GM12864 (cell line): ENCODE data around the gene RMDN2.

ENCODE experiments used
- DNase-seq: peaks from one replicate; pipeline ENCODE4 v3.0.0-alpha.2; 2011; ENCODE audit warnings: low read depth
- H3K4me3 ChIP-seq: 2 replicates; pipeline ENCODE4 v1.5.1; 2011; ENCODE audit warnings: mild to moderate bottlenecking, low read depth, low read length, control low read depth
- TF ChIP-seq, protein P1 (sequence below): IDR thresholded peaks from 2 replicates; pipeline ENCODE4 v1.5.1; 2011; ENCODE audit warnings: low read depth, mild to moderate bottlenecking, moderate library complexity, low read length, control low read depth, inconsistent platforms; ENCODE audit errors: missing control alignments

The RMDN2 gene

DNA sequence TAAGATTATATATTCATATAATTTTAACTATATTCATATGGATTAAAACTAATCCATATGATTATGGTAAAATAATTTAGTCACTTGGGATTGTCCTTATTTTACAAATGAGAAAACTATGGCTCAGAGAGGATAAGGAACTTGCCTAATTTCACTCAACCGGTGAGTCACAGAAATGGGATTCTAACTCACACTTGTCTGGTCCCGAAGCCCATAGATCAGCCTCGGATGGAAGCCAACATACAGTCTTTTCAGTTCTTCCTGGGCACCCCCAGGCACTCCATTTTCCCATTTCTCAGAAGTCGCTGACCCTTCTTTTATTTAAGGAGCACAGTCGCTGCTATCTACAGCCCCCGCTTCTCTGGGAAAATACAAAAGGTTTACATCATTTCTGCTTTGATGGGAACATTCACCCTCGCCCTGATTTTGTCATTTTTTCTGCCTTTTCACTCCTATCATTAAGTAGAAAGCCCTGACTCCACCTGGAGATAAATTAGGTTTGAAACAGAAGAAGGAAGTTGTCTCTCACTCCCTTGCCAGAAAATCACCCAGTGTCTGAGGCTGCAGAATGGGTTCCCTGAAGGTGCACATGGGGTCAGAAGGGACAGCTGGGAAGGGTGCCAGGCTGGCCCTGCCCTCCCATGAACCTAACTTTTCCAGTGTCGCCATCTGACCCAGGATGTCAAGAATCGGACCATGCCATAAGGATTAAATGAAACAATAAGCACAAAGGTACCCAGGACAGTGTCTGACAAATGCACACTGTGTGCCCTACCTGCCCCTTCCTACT lies 114.2 kb downstream of the RMDN2 start:
- no peak for DNase-seq
- no peak overlapping the region for H3K4me3 ChIP-seq
- TF ChIP-seq, protein P1, sequence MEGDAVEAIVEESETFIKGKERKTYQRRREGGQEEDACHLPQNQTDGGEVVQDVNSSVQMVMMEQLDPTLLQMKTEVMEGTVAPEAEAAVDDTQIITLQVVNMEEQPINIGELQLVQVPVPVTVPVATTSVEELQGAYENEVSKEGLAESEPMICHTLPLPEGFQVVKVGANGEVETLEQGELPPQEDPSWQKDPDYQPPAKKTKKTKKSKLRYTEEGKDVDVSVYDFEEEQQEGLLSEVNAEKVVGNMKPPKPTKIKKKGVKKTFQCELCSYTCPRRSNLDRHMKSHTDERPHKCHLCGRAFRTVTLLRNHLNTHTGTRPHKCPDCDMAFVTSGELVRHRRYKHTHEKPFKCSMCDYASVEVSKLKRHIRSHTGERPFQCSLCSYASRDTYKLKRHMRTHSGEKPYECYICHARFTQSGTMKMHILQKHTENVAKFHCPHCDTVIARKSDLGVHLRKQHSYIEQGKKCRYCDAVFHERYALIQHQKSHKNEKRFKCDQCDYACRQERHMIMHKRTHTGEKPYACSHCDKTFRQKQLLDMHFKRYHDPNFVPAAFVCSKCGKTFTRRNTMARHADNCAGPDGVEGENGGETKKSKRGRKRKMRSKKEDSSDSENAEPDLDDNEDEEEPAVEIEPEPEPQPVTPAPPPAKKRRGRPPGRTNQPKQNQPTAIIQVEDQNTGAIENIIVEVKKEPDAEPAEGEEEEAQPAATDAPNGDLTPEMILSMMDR: no peak

- DNase-seq: no peak
- TF ChIP-seq, protein P1: no peak
- no peak overlapping the region for H3K4me3 ChIP-seq
Measured at GRCh38 chr2:38045811-38046210, 120.7 kb downstream of the RMDN2 start.

GRCh38 chr2:38056216-38056615 lies 131.1 kb downstream of the RMDN2 start:
- no peak overlapping the region for H3K4me3 ChIP-seq
- TF ChIP-seq, protein P1: no peak
- DNase-seq: no peak

GRCh38 chr2:38057651-38058410 lies 132.7 kb downstream of the RMDN2 start:
- TF ChIP-seq, protein P1: no peak
- H3K4me3 ChIP-seq: no peak overlapping the region
- DNase-seq: no peak

- H3K4me3 ChIP-seq: no peak overlapping the region
- DNase-seq: no peak
- TF ChIP-seq, protein P1: no peak
Measured at GRCh38 chr2:38060236-38061018, 135.3 kb downstream of the RMDN2 start.

- no peak overlapping the region for H3K4me3 ChIP-seq
- TF ChIP-seq, protein P1: no peak
- DNase-seq: no peak
Measured at GRCh38 chr2:38064801-38065501, 139.9 kb downstream of the RMDN2 start.
